Liver (tissue), 9 donors: ENCODE data around the gene GPR39. TPM values are rescaled to one million over a fixed set of nuclear protein-coding genes. Genes with fewer than 3 reads are reported as not detected.

Experiments used
- DNase-seq: peaks from one replicate; pipeline ENCODE4 v3.0.0-alpha.2; 2017; ENCODE audit warnings: low spot score
- H3K27ac ChIP-seq, 2 donors: one replicate each; pipeline ENCODE4 v1.7.0; 2013; ENCODE audit warnings: inconsistent platforms in 2 of 2, low read length in 2 of 2, control low read depth in 1 of 2, low read depth in 1 of 2, mild to moderate bottlenecking in 1 of 2
- H3K27me3 ChIP-seq, 4 donors: one replicate each; pipeline versions ENCODE4 v1.6.1 to v1.7.0; 2013; ENCODE audit warnings: low read length in 3 of 4, inconsistent platforms in 1 of 4, mild to moderate bottlenecking in 1 of 4, moderate library complexity in 1 of 4; ENCODE audit not compliant: control insufficient read depth in 4 of 4, insufficient read depth in 4 of 4
- H3K36me3 ChIP-seq, 4 donors: one replicate each; pipeline versions ENCODE4 v1.6.1 to v1.7.0; 2013; ENCODE audit warnings: low read length in 3 of 4, mild to moderate bottlenecking in 3 of 4, low read depth in 1 of 4, moderate library complexity in 1 of 4; ENCODE audit not compliant: control insufficient read depth in 4 of 4, insufficient read depth in 3 of 4
- H3K4me1 ChIP-seq, 4 donors: one replicate each; pipeline versions ENCODE4 v1.6.1 to v1.7.0; 2013; ENCODE audit warnings: low read length in 3 of 4, mild to moderate bottlenecking in 3 of 4, moderate library complexity in 1 of 4; ENCODE audit not compliant: control insufficient read depth in 4 of 4, insufficient read depth in 4 of 4
- H3K4me3 ChIP-seq, 3 donors: one replicate each; pipeline versions ENCODE4 v1.6.1 to v1.7.0; 2013; ENCODE audit warnings: low read length in 3 of 3, control low read depth in 1 of 3, low read depth in 1 of 3, mild to moderate bottlenecking in 1 of 3
- H3K9ac ChIP-seq, 2 donors: one replicate each; pipeline ENCODE4 v1.7.0; 2013; ENCODE audit warnings: low read length in 2 of 2, mild to moderate bottlenecking in 2 of 2, moderate library complexity in 2 of 2, control low read depth in 1 of 2, low read depth in 1 of 2
- H3K9me3 ChIP-seq, 4 donors: one replicate each; pipeline versions ENCODE4 v1.6.1 to v1.7.0; 2013; ENCODE audit warnings: low read length in 3 of 4; ENCODE audit not compliant: control insufficient read depth in 4 of 4
- ATF3 ChIP-seq: IDR thresholded peaks from 2 replicates; pipeline ENCODE4 v1.6.1; 2016; ENCODE audit warnings: antibody characterized with exemption
- CTCF ChIP-seq: fragments of 150-350 bp; IDR thresholded peaks from 2 replicates; pipeline ENCODE4 v1.5.1; 2017; ENCODE audit warnings: improper control_type of control experiment, low read depth, low read length; ENCODE audit not compliant: missing input control
- EGR1 ChIP-seq, 2 donors: IDR thresholded peaks; 2 replicates each; pipeline ENCODE4 v1.6.1; 2016 to 2018; ENCODE audit warnings: antibody characterized with exemption in 2 of 2, low read depth in 2 of 2
- FOXA1 ChIP-seq: IDR thresholded peaks from 2 replicates; pipeline ENCODE4 v1.6.1; 2016; ENCODE audit warnings: antibody characterized with exemption
- GABPA ChIP-seq, 2 donors: IDR thresholded peaks in 1 of 2; conservative IDR thresholded peaks in 1 of 2; 2 replicates each; pipeline ENCODE4 v1.6.1; 2016; ENCODE audit warnings: antibody characterized with exemption in 2 of 2, mild to moderate bottlenecking in 1 of 2, moderate library complexity in 1 of 2
- HNF4G ChIP-seq: IDR thresholded peaks from 2 replicates; pipeline ENCODE4 v1.6.1; 2016; ENCODE audit warnings: antibody characterized with exemption
- JUND ChIP-seq, 2 donors: IDR thresholded peaks; 2 replicates each; pipeline ENCODE4 v1.6.1; 2016; ENCODE audit warnings: antibody characterized with exemption in 2 of 2
- MAX ChIP-seq: IDR thresholded peaks from 2 replicates; pipeline ENCODE4 v1.6.1; 2016; ENCODE audit warnings: antibody characterized with exemption
- NR2F2 ChIP-seq: IDR thresholded peaks from 2 replicates; pipeline ENCODE4 v1.6.1; 2016; ENCODE audit warnings: antibody characterized with exemption
- RAD21 ChIP-seq, 2 donors: IDR thresholded peaks; 2 replicates each; pipeline ENCODE4 v1.6.1; 2016; ENCODE audit warnings: antibody characterized with exemption in 2 of 2, mild to moderate bottlenecking in 2 of 2
- REST ChIP-seq: IDR thresholded peaks from 2 replicates; pipeline ENCODE4 v1.6.1; 2016; ENCODE audit warnings: antibody characterized with exemption, mild to moderate bottlenecking
- RXRA ChIP-seq, 2 donors: IDR thresholded peaks; 2 replicates each; pipeline ENCODE4 v1.6.1; 2017 to 2018; ENCODE audit warnings: antibody characterized with exemption in 2 of 2, mild to moderate bottlenecking in 1 of 2
- SP1 ChIP-seq: IDR thresholded peaks from 2 replicates; pipeline ENCODE4 v1.6.1; 2018; ENCODE audit warnings: antibody characterized with exemption, mild to moderate bottlenecking
- TAF1 ChIP-seq: conservative IDR thresholded peaks from 2 replicates; pipeline ENCODE4 v1.6.1; 2016; ENCODE audit warnings: antibody characterized with exemption, mild to moderate bottlenecking
- YY1 ChIP-seq: IDR thresholded peaks from 2 replicates; pipeline ENCODE4 v1.6.1; 2016; ENCODE audit warnings: antibody characterized with exemption, mild to moderate bottlenecking
- ZBTB33 ChIP-seq: IDR thresholded peaks from 2 replicates; pipeline ENCODE4 v1.6.1; 2016; ENCODE audit warnings: antibody characterized with exemption
- WGBS: extraction: QIAGEN DNeasy Blood & Tissue Kit; methylation state at CpG from one replicate; pipeline ENCODE4 v1.1.7; 2013; 5-methylcytosine and 5-hydroxymethylcytosine counted together
- polyA plus RNA-seq, 2 donors: library from polyadenylated mRNA; stranded (reverse) in 1 of 2; unstranded in 1 of 2; fragments of 200-250 nt in 1 of 2; fragments of >200 nt in 1 of 2; fragmentation: Nextera tagmentation in 1 of 2; extraction: Ambion mirVana in 1 of 2; gene quantifications; one replicate each; pipeline versions ENCODE4 v1.2.1 to v1.2.3, GENCODE V29; 2013 to 2015
- total RNA-seq, 2 donors: library from RNA; depleted of rRNA; stranded (reverse); fragments of >200 nt; gene quantifications; one replicate each; pipeline ENCODE4 v1.2.3, GENCODE V29; 2014
- donor health status: healthy.
- donor health status: healthy.
- donor health status: healthy.
- donor health status: healthy.
- donor health status: healthy.

Gene GPR39
- total and polyA plus RNA-seq, 4 donors, result 2.2 to 13.0 (median 2.8) TPM

GRCh38 chr2:132589111-132589830 lies 172.7 kb downstream of the GPR39 start:
- Histone ChIP-seq H3K36me3 (no peaks in the 10 kb centered on the region), H3K27ac (no peak overlapping the region), H3K4me3 (no peak overlapping the region), H3K9ac (no peak overlapping the region), H3K9me3 (no peaks in the 10 kb centered on the region), H3K27me3 (no peaks in the 10 kb centered on the region), H3K4me1 (peaks cover 9 to 27% (median 24%) of the 10 kb centered on the region in 4 donors)
- DNase-seq, result no peak
- 76% methylated on average over 8 of the region's 8 CpGs for WGBS
- TF ChIP-seq ZBTB33 (no peak), JUND (IDR thresholded peaks at IDR 0.05) (no peak), TAF1 (no peak), YY1 (no peak), FOXA1 (no peak), REST (no peak), MAX (no peak), SP1 (no peak), NR2F2 (no peak), RAD21 (IDR thresholded peaks at IDR 0.05) (no peak), GABPA (IDR thresholded peaks at IDR 0.05 in 1 of 2, conservative IDR thresholded peaks at IDR 0.05 in 1 of 2) (no peak), ATF3 (no peak), HNF4G (no peak), EGR1 (IDR thresholded peaks at IDR 0.05; ENCODE audit: low read depth in 2 of 2) (no peak), CTCF (no peak), RXRA (IDR thresholded peaks at IDR 0.05) (no peak)
